ENCODE results near the gene THRB.

The THRB gene

GRCh38 chr3:24336101-24336500 is 158.5 kb downstream of the THRB start:
- H3K36me3 Mint-ChIP-seq = peaks cover 3 to 12% of the 10 kb centered on the region in 2 donors
- no peak overlapping the region for H3K4me3 Mint-ChIP-seq
- H3K9me3 Mint-ChIP-seq = no peaks in the 10 kb centered on the region
- peaks cover 0 to 2% of the 10 kb centered on the region in 2 donors for H3K4me1 Mint-ChIP-seq
- H3K27me3 Mint-ChIP-seq = no peaks in the 10 kb centered on the region
- ATAC-seq (replicated peaks) (no peak), DNase-seq (no peak)
- H3K27ac Mint-ChIP-seq = no peak overlapping the region

- no peak overlapping the region for H3K4me3 Mint-ChIP-seq
- H3K36me3 Mint-ChIP-seq = peaks cover 3 to 16% of the 10 kb centered on the region in 2 donors
- no peaks in the 10 kb centered on the region for H3K9me3 Mint-ChIP-seq
- H3K27me3 Mint-ChIP-seq = no peaks in the 10 kb centered on the region
- no peak for DNase-seq
- no peak for ATAC-seq (replicated peaks)
- no peak overlapping the region for H3K27ac Mint-ChIP-seq
- no peaks in the 10 kb centered on the region for H3K4me1 Mint-ChIP-seq
Observed at GRCh38 chr3:24332092-24332491, 162.6 kb downstream of the THRB start.

GRCh38 chr3:24323272-24323671 is 171.4 kb downstream of the THRB start:
- DNase-seq (no peak), ATAC-seq (replicated peaks) (no peak)
- Mint-ChIP-seq H3K27me3 (no peaks in the 10 kb centered on the region), H3K36me3 (peaks cover under 1 to 5% of the 10 kb centered on the region in 2 donors), H3K27ac (no peak overlapping the region), H3K9me3 (peaks cover 3 to 4% of the 10 kb centered on the region in 2 donors), H3K4me1 (no peaks in the 10 kb centered on the region), H3K4me3 (no peak overlapping the region)

DNA sequence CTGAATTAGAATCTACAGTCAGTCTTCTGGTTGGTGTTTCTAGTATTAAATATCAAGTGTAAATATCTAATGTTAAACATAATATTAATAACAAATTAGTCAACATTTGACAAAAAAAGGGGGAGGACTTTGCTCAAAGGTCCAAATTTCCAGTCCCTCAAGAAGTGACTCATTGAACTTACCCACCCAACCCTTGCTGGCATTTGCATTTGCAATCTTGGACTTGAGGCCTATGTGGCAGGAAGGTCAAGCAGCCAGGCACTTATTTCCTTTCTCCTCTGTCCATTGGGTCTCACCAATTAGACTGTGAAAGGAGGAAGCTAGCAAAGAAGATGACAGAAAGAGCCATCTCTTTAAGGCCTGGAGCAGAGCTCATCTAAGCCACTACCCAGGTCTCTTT is 174.0 kb downstream of the THRB start:
- H3K27ac Mint-ChIP-seq = no peak overlapping the region
- H3K9me3 Mint-ChIP-seq = peaks cover 3 to 4% of the 10 kb centered on the region in 2 donors
- no peaks in the 10 kb centered on the region for H3K4me1 Mint-ChIP-seq
- no peaks in the 10 kb centered on the region for H3K27me3 Mint-ChIP-seq
- peaks cover 5 to 7% of the 10 kb centered on the region in 2 donors for H3K36me3 Mint-ChIP-seq
- H3K4me3 Mint-ChIP-seq = no peak overlapping the region
- no peak for ATAC-seq (replicated peaks)
- no peak for DNase-seq

GRCh38 chr3:24318677-24319287 is 175.9 kb downstream of the THRB start:
- no peak for DNase-seq
- no peak for ATAC-seq (replicated peaks)
- H3K27ac Mint-ChIP-seq = no peak overlapping the region
- peaks cover 3 to 7% of the 10 kb centered on the region in 2 donors for H3K36me3 Mint-ChIP-seq
- no peaks in the 10 kb centered on the region for H3K4me1 Mint-ChIP-seq
- peaks cover 3 to 4% of the 10 kb centered on the region in 2 donors for H3K9me3 Mint-ChIP-seq
- no peak overlapping the region for H3K4me3 Mint-ChIP-seq
- no peaks in the 10 kb centered on the region for H3K27me3 Mint-ChIP-seq

- DNase-seq = no peak
- Mint-ChIP-seq H3K4me3 (no peak overlapping the region), H3K27me3 (no peaks in the 10 kb centered on the region), H3K27ac (no peak overlapping the region), H3K36me3 (peaks cover 10 to 15% of the 10 kb centered on the region in 2 donors), H3K4me1 (peaks cover 0 to 2% of the 10 kb centered on the region in 2 donors), H3K9me3 (peaks cover 4 to 5% of the 10 kb centered on the region in 2 donors)
- ATAC-seq (replicated peaks) = no peak
Observed at GRCh38 chr3:24316887-24317383, 177.7 kb downstream of the THRB start.

GRCh38 chr3:24315971-24316370 is 178.7 kb downstream of the THRB start:
- no peak overlapping the region for H3K27ac Mint-ChIP-seq
- no peaks in the 10 kb centered on the region for H3K27me3 Mint-ChIP-seq
- H3K9me3 Mint-ChIP-seq = peaks cover 4 to 5% of the 10 kb centered on the region in 2 donors
- peaks cover 0 to 2% of the 10 kb centered on the region in 2 donors for H3K4me1 Mint-ChIP-seq
- peaks cover 10 to 15% of the 10 kb centered on the region in 2 donors for H3K36me3 Mint-ChIP-seq
- DNase-seq (no peak), ATAC-seq (replicated peaks) (no peak)
- H3K4me3 Mint-ChIP-seq = no peak overlapping the region

DNA sequence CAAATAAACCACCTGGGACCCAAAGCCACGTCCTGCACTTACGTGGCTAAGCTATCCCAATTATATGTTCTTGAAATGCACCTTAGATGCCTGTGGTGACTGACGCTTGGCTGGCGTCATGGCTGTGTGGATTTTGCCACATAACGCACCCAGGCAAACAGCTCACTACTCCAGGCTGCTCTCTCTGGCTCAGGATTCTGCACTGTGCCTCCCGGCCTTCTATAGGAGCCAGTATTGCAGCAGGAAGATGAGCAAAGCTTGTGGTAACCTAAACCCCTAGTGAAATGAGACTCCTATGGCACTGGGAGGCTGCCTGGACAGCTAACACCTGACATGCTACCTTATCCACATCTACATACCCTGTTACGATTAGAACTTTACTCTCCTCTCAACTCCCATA is 179.3 kb downstream of the THRB start:
- Mint-ChIP-seq H3K27me3 (no peaks in the 10 kb centered on the region), H3K36me3 (peaks cover 10 to 15% of the 10 kb centered on the region in 2 donors), H3K4me1 (peaks cover 0 to 2% of the 10 kb centered on the region in 2 donors), H3K27ac (no peak overlapping the region), H3K9me3 (peaks cover 4 to 5% of the 10 kb centered on the region in 2 donors), H3K4me3 (no peak overlapping the region)
- ATAC-seq (replicated peaks) = no peak
- DNase-seq = no peak

DNA sequence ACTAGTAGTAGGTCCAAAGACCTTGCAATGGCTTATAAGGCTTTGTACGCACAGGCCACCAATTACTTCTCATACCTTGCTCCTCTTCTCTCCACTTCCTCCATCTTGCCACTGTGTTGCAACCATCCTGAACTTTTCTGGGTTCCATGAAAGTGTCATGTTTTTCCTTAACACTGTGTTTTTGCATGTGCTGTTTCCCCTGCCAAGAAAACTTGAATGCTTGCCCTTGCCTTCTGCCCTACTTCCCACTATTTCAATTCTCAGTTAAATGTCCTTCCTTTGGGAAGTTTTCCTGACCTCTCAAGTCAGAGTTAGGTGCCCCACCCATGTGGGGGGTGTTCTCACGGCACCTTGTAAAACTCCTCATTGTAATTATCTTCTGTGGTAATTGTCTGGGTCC is 182.8 kb downstream of the THRB start:
- Mint-ChIP-seq H3K4me1 (peaks cover 0 to 2% of the 10 kb centered on the region in 2 donors), H3K36me3 (peaks cover 7 to 8% of the 10 kb centered on the region in 2 donors), H3K27ac (no peak overlapping the region), H3K27me3 (no peaks in the 10 kb centered on the region), H3K4me3 (no peak overlapping the region), H3K9me3 (peaks cover 0 to 2% of the 10 kb centered on the region in 2 donors)
- no peak for ATAC-seq (replicated peaks)
- no peak for DNase-seq

DNA sequence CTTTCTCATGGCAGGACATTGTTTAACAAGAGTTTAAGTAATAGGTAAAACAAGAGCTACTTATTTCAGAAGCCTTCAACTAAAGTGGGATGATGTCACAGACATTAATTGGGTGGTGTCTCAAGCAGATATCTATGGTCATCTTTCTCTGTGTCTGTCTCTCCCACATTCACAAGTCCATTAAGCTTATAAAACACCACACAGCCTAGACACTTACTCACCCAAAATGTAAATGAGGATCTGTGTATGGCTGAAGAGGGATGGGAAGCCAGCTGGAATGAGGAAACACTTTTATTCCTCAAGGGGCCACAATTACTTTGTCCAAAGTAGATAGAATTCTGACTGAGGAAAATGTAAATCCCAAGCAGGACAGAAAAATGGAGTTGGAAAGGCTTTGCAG is 183.8 kb downstream of the THRB start:
- Mint-ChIP-seq H3K36me3 (peaks cover 7 to 8% of the 10 kb centered on the region in 2 donors), H3K4me3 (no peak overlapping the region), H3K27me3 (no peaks in the 10 kb centered on the region), H3K4me1 (peaks cover 0 to 2% of the 10 kb centered on the region in 2 donors), H3K9me3 (peaks cover 0 to 2% of the 10 kb centered on the region in 2 donors), H3K27ac (no peak overlapping the region)
- ATAC-seq (replicated peaks) (no peak), DNase-seq (no peak)

GRCh38 chr3:24306518-24306917 is 188.1 kb downstream of the THRB start:
- H3K36me3 Mint-ChIP-seq = peaks cover 0 to 3% of the 10 kb centered on the region in 2 donors
- no peaks in the 10 kb centered on the region for H3K4me1 Mint-ChIP-seq
- no peak overlapping the region for H3K27ac Mint-ChIP-seq
- H3K9me3 Mint-ChIP-seq = no peaks in the 10 kb centered on the region
- DNase-seq (no peak), ATAC-seq (replicated peaks) (no peak)
- no peak overlapping the region for H3K4me3 Mint-ChIP-seq
- H3K27me3 Mint-ChIP-seq = no peaks in the 10 kb centered on the region

DNA sequence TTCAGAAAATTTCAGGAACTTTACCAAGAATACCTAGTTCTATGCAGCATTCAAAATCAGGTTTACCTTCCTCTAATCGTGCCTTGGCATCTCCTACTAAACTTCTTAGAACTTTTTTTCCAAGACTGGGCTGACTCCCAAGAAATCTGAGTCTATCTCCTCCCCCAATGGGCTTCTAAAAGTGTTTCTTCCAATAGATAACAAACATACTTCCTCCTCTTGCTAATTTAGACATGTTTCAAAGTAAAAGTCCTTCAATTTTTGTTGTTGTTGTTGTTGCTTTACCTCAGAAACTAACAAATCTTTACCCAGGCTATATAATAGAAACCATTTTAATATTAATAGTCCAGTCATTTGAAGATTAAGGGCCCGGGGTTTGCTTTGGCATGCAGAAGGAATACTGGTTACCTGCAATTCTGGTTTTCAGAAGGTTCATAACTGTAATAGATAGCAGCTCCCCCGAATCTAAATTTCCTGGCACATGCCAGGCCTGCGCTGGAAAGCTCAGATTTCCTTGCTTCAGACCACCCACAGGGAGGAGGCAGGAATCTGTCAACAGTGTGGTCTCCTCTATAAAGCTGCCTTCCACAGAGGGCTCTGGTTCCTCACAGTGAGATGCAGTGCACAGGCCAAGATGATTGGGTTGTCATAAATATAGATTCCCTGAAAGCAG is 188.7 kb downstream of the THRB start:
- DNase-seq = no peak

DNA sequence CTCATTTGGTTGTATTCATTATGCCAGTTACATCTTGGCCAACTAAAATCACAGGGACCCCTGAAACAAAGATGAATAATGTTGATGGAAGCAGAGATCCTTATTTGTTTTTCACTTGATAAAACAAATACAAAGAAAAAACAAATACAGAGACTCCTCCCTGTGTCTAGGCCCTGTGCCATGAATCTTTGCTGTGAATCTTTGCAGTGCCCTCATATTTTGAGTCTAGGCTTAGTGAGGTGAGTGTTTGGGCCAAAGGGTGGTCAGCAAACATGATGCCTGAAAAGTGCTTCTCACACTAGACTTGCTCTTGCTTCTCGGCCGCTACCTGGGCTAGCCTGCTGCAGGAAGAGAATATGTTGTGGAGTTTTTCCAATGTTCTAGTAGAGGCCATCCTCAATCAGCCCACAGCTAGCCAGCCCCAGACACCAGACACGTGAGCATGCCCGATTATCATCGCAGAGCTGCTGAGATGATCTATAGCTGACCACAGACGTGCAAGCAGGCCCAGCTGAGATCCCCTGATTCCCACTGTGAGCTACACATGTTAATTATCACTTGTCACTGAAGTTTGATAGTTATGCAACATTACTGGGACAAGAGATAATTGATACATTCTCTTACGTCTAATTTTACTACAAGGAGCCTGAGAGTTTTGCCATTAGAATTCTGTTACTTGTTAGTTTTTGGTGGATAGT is 191.4 kb downstream of the THRB start:
- Mint-ChIP-seq H3K27ac (no peak overlapping the region), H3K36me3 (peaks cover 0 to 3% of the 10 kb centered on the region in 2 donors), H3K4me1 (peaks cover 3 to 6% of the 10 kb centered on the region in 2 donors), H3K27me3 (no peaks in the 10 kb centered on the region), H3K4me3 (no peak overlapping the region), H3K9me3 (no peaks in the 10 kb centered on the region)
- ATAC-seq (replicated peaks) (no peak), DNase-seq (no peak)

More for the DNA sequence above, 188.7 kb downstream of the THRB start:
- no peaks in the 10 kb centered on the region for H3K27me3 Mint-ChIP-seq
- H3K36me3 Mint-ChIP-seq = peaks cover 0 to 3% of the 10 kb centered on the region in 2 donors
- no peak overlapping the region for H3K4me3 Mint-ChIP-seq
- no peaks in the 10 kb centered on the region for H3K9me3 Mint-ChIP-seq
- H3K4me1 Mint-ChIP-seq = no peaks in the 10 kb centered on the region
- no peak overlapping the region for H3K27ac Mint-ChIP-seq
- no peak for ATAC-seq (replicated peaks)

DNA sequence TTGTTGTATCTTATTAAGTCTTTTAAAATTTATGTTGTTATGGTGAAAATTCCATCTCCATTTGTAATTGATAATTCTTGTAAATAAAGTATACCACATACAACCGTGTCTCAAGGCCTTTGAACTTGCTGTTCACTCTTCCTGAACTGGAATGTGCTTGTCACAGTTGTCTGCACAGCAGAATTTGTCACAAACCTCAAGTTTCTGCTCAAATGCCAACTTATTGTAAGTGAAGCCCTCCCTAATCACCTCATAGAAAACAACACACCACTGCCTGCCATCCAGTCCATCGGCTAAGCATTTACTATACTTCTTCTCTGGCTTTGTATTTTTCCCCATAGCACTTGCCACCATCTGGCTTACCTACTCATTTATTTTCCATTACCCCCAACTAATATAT is 192.3 kb downstream of the THRB start:
- no peak overlapping the region for H3K27ac Mint-ChIP-seq
- H3K4me1 Mint-ChIP-seq = peaks cover 3 to 6% of the 10 kb centered on the region in 2 donors
- H3K36me3 Mint-ChIP-seq = peaks cover 0 to 3% of the 10 kb centered on the region in 2 donors
- H3K27me3 Mint-ChIP-seq = no peaks in the 10 kb centered on the region
- DNase-seq (no peak), ATAC-seq (replicated peaks) (no peak)
- no peak overlapping the region for H3K4me3 Mint-ChIP-seq
- no peaks in the 10 kb centered on the region for H3K9me3 Mint-ChIP-seq

Measured in stimulated activated naive B cell treated with anti-CD40 and anti-IgM and Interleukin-4, amounts not matched to agents 10 μg/mL and 1 μg/mL and 100 μg/mL, for 72 hours (primary cell).